HG03064 (cell line): Measurements from ENCODE around the gene CORO7.
"Not testable (repeated sequence)": the region's sequence is repeated elsewhere in the genome, so short reads cannot be mapped to it uniquely, and the experiment has no call there.

ENCODE experiments used
- ATAC-seq: cut with Tn5 transposase; IDR thresholded peaks from one replicate; pipeline ENCODE4 v1.9.1; 2021; ENCODE audit warnings: low read depth; ENCODE audit not compliant: unreplicated experiment

The CORO7 gene

DNA sequence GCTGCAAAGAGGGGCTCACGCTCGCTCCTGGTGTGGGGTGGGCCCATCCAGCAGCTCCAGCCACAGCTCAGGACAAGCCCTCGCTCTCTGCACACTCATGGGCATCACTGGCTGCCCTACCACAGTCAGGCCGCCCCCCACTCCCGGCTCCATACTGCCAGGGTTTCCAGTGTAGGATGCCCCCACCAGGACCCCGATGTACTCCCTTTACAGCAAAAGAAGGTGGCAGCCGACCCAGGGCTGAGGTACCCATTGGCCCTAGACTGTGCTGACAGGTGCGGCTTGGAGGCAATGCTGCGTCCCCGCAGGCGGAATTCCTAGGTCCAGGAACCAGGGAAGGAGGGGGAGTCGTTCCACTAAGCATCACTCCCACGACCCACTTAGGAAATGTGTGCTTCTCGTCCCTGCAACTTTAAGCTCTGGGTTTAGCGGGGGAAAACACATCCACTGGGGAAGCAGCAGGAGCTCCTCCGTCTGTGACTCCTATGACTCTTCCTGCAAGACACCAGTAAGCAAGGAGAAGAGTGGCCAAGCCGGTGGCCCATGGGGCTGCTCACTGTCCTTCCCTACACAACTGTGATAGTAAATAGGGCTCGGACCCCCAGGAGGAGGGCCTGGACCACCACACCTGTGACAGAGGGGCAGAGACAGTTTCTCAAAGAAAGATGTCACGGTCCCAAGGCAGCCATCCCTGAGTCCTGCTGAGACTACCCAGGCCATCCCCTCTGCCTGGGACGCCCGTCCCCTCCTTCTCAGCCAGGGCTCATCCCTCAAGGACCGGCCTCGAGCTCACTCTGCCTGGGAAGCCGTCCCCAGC is 13.1 kb downstream of the CORO7 start:
- no peak for ATAC-seq

DNA sequence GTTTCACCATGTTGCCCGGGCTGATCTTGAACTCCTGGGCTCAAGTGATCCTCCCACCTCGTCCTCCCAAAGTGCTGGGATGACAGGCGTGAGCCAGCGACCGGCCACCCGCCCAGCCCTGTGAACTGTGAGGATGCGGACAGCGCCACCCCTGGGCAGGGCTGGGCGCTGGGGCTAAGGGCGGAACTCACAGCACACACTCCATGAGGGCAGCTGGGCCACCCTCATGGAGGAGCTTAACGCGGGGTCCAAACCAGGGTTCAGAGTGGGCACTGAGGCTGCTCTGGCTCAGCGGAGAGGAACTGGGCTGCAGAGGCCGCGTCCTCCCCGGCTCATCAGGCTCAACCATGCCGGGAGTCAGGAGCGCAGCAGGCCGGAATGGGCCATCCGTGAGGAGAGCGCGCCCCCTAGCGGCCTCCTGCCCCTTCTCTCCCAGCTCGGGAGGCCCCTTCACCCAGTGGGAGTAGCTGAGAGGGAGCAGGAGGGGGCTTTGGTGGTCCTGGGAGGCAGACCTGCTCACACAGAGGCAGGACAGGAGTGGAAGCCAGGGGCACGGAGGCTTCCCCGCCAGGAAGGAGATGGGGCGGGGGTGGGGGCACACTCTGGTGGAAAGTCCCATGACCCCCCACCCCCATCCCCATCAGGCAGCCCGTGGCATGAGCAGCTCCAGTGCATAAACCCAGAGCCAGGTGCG is 13.8 kb downstream of the CORO7 start:
- ATAC-seq: no peak

DNA sequence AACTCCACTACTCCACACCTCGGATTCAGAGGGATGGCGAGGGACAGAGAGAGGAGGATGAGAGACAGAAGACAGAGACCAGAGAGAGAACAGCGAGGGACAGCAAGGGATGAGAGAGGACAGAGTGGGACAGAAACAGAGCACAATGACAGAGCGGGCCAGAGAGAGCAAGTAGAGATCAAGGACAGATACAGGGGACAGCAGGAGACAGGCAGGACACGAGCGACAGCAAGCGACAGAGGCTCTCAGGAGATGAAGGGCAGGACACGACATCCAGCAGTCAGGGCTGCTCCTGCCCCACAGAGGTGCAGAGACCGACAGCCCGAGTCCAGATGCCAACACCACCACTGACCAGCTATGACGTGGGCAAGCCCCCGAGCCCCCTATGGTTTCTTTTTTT is 14.9 kb downstream of the CORO7 start:
- ATAC-seq: no peak

DNA sequence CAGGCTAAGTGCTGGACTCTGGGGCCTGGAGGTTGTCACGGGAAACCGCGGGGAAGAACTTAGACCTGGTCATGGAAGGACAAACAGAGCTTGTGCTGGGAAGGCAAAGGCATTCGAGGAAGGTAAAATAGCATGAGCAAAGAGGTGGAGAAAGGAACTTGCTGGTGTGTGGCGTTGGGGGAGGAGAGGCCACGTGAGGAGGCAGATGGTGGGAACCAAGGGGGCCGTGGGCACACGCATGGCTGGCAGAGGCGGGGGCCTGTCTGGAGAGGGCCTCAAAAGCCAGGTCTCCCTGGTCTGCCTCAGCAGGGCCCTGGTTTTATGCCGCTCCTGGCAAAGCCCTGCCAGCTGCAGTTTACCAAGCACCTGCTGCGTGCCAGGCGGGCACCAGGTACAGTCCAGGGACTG is 15.3 kb downstream of the CORO7 start:
- ATAC-seq: no peak

DNA sequence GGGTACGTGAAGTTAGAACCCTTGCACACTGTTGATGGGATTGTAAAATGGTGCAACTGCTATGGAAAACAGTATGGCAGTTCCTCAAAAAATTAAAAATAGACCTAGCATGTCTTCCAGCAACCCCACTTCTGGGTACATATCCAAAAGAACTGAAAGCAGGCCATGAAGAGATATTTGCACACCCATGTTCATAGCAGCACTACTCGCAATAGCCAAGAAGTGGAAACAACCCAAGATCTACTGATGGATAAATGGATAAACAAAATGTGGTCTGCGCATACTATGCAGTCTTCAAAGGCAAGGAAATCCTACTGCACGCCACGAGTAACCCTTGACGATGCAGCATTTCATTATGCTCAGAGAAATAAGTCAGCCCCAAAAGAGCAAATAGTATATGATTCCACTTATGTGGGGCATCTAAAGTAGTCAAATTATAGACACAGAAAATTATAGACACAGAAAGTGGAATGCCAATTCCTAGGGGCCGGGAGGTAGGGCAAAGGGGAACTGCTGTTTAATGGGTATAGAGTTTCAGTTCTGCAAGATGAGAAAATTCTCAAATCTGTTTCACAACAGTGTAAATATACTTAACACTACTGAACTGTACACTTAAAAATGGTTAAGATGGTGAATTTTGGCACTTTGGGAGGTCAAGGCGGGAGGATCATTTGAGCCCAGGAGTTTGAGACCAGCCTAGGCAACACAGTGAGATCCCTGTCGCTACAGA is 17.2 kb downstream of the CORO7 start:
- no peak for ATAC-seq

DNA sequence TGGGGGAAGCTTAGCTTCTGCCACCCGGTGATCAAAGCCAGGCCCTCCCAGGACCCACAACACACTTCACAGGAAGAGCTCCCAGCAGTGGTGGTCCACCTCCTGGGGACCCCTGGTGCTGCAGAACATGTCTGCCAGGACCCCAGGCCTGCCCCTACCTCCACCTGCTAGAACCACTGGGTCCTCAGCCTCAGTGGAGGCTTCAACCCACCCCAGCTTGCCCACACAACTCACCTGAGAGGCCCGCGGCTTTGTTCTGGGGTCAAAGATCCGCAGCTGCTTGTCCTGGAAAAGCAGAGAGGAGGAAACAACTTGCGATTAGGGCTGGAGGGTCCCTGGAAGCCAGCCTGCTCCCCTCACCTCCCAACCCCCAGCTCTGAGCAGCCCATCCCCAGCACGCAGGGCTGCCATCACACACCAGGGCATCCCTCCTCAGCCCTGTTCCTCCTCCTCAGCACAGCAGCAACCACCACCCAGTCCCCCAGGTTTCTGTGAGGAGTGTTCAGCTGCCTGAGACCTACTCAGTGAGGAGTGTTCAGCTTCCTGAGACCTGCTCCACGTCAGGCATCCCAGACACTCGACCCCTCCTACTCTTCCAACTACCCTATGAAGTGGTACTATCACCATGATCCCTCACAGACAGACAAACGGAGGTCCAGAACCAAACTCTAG is 21.2 kb downstream of the CORO7 start:
- ATAC-seq: no peak

DNA sequence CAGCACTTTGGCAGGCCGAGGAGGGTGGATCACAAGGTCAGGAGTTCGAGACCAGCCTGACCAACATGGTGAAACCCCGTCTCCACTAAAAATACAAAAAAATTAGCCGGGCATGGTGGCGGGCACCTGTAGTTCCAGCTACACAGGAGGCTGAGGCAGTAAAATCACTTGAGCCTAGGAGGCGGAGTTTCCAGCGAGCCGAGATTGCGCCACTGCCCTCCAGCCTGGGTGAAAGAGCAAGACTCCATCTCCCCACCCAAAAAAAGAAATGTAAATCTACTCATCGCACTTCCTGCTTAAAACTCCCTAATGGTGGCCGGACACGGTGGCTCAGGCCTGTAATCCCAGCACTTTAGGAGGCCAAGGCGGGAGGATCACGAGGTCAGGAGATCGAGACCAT is 22.5 kb downstream of the CORO7 start:
- not testable (repeated sequence) for ATAC-seq

DNA sequence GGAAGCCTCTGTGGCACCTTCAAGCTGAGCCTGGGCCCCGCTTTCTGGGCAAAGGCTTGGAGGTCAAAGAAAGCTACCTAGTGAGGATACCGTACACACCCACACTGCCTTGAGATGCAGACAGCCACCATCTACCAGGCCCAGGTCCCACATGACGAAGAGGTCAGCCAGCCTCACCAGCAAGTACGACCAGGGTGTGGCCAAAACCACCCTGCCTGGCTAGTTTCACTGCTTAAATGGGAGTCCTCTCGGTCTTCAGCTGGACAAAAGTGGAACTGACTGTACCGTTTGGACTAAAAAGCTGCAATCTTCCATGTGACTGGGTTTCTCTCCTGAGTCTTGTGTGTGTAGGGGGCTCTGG is 23.2 kb downstream of the CORO7 start:
- ATAC-seq: no peak

DNA sequence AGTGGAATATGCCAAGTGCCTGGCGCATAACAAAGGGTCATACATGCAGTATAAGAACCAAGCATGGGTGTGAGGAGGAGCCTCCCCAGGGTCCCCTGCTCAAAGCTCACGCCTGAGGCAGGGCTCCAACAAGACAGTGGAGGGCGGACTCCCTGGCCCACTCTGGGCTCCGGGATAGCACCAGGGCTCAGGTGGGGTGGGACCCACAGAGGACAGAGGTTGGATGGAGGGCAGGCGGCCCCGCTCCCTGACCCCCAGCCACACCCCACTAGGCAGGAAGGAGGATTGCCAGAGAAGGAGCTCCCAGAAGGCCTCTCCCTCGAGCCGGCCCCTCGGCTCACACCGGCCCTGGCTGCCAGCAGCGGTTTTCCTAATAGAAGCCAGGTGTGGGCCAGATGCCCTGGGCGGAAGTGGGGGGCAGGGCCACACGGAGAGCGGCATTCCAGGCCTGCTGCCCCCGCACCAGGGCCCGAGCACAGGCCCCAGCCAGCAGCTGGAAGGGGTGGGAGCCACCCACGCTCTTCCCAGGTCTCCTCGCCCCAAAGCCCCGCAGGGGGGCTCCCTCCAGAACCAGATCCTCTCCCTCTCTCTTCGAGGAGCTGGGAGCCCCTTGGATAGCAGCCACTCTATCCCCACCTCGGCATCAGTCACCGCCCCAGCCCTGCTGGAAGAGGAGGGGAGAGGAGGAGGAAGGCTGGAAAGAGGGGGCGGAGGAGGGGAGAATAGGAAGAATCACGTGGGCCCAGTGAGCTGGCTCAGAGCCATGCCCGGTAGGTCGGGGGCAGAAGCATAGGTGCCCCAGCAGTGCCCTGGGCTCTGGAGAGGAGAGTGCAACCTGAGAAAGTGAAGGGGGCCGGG is 23.8 kb downstream of the CORO7 start:
- ATAC-seq: no peak

DNA sequence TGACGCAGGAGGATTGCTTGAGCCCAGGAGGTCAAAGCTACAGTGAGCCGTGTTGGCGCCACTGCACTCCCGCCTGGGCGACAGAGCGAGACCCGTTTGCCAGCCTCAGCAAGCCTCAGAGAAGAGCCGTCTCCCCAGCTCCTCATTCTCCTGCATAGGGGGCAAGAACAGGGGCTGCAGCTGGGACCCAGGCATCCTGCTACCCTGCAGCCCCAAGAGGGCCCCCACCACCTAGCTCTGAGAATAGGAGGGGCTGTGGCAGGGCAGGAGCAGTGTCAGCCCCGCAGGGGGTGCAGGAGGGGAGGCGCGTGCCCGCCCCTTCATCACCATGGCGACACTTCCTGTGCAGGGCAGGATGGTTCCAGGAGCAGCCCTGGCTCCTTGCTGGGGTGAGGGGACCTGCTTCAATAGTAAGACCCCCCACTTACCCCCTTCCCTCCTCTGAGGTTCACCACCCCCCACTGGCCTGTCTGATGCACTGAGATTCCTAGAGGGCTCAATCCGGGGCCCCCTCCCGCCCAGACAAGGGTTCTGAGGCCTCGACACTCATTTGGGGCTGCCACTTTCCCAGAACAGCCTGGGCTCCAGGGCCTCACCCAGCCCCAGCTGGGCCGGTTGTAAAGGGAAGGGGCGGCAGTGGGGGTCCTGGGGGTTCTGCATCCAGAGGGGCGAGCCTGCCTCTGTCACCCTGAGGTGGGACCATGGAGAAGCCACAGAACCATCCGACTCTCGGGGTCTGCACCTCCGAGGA is 24.6 kb downstream of the CORO7 start:
- ATAC-seq: no peak

DNA sequence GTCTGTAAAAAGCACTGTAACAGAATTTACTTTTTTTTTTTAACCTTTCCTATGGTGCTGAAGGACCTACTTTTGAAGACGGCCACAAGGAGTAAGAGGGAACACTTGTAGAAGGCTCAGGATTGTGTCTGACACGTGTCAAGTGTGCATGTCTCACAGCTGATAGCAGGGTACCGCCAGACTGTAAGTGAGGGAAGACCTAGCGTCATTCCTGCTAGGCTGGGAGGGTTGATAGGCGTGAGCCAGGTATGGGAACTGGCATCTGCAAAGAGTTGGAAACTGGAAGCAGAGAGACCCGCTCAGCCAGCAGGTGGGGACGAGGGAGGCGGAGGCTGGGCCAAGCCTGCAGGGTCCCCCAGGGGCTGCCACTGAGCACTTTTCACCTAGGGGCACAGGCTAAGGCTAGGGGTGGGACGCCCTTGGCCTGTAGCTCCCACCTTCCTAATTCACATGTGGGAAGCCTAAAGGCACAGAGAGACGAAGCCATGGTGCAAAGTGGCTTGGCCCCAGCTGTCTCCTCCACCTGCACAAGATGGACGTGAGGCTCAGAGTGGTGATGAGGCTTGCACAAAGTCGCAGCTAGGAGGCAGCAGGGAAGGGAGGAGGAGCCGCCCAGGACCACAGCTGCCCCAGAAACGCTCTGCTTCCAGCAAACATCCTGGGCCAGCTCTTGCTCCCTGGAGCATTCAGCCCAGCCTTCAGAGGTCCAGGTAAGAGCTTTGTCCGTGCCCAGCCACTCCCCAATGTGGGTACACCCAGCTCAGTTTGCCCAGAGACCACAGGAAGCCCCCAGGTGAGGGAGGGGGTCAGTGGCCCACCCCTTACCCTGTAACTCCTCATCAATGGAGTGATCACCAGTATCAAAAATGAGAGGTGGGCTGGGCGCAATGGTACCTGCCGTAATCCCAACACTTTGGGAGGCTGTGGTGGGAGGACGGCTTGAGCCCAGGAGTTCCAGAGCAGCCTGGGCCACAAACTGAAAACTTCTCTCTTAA is 25.8 kb downstream of the CORO7 start:
- no peak for ATAC-seq

DNA sequence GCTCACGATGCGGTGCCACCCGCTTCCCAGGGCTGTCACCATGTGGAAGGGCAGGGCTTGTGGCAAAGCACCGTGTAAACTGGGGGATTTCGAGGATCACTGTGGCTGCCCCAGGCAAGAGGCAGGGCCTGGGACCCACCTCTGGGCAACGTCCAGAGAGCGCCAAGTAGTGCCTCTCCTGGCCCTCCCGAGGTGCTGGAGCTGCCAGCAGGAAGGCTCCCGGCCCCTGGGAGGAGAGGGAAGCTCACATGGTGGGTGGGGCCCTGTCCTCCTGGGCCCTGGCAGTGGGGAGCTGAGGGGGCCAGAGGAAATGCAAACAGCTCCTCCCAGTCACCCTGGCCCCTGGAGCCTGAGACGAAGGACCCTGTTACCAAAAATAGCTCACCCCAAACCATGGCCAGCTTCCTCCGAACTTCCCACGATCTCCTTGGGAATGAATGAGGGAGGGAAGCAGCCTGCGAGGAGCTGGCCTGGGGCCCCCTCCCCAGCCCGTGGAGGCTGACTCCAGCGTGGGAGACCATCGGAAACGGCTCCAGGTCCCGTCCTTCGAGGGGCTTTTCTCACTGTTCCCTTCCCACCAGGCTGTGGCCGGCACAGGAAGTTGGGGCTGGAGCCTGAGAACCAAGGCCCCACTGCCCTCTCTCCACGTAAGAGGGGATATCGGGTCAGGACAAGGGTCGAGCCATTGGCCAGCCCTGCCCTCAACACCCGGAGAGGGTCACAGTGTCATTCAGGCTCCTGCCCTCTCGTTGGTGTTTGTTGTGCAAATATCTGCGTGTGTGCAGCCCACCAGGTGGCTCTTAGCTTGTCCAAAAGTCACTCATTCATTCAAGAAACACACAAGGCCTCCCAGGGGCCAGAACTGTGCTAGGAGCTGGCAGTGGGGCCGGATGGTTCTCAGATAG is 27.1 kb downstream of the CORO7 start:
- ATAC-seq: no peak

DNA sequence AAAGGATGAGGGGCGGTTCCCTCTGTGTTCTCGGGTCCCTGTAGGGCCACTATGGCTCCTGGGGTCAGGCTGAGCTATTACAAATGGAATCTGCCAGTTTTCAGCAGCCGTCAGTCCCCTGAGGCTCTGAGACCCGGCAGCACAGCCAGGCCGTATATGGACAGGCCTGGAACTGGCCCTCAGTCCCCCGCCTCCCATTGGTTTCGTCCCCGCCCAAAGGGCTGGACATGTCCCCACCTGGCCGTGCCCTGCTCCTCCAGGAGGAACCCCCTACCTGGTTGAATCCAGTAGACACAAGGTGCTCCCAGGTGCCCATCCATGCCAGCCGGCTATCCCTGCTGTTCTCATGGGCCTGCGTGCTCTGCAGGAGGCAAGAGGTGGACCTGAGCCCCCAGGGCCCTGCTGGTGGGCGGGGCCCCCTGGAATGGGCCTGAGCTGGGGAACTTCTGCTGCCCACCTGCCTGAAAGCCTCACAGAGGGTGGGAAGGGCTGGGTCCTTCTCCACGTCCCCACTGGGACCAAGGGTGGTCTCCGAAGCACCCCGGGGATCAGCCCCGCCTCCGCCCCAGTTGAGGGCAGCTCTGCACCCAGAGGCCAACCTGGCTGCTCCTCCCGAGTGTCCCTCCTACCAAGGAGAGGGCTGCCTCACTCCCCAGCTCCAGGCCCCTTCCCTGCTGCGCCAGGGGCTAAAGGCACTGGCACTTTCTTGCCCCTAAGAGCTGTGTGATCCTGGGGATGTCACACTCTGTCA is 27.9 kb downstream of the CORO7 start:
- ATAC-seq: no peak

DNA sequence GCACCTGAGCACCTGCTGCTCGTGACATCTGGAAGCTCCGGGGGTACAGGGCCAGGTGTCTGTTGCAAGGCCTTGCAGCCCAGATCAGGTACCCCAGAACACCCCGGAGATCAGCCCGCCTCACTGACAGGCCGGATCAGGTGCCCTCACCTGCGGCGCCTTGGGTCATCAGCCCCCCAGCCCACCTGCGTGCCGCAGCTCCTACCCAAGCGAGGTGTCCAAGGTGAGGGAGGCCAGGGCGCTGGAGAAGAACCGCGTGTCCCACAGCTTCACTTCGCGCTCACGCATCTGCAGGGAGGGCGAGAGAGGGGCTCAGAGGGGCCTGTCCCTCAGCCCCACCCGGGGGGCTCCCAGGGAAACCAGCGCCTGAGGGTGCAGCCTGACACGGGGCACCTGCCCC is 28.6 kb downstream of the CORO7 start:
- ATAC-seq: no peak

DNA sequence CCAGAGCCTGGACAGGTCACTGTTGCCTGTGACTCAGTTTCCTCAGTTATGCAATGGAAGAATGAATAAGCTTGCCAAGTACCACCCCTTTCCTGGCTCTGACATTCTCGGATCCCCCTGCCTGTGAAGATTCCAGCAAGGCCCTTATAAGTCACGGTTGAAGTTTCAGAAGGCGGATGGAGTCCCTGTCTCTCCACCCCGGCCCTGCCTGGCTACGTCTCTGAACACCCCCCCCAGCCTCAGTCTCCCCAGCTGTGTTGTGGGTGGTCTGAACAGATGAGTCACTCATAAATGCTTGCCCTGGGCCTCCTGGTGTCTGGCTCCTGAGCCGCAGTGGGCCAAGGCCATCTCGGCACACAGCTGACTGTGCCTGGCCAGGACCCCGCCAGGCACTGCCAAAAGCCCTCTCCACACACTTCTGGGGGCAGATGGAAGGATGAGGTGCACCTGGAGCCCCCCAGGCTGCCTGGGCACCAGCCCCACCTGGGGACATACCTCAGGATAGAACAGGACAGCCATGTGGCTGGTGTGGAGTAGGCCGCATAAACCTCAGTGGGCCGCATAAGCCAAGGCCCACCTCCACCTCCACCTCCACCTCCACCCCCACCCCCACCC is 29.3 kb downstream of the CORO7 start:
- no peak for ATAC-seq

DNA sequence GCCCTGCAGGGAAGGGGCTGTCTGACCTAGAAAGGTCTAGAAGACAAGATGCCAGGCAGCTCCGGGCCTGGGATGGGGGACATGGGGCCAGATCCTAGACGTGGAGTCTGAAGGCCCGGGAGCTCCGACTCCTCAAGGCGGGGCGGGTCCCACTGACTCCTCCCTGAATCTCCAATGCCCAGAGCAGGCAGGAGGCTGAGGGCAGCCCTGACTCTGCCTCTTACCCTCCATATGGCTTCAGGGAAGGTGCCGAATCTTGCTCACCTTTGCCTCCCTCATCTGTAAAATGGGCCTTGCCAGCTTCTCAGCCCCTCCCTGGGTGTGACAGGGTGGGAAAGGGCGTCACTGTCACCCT is 30.0 kb downstream of the CORO7 start:
- ATAC-seq: no peak
